Neural cell (in vitro differentiated cells): Measurements from ENCODE around the gene AGPAT1. TPM values are rescaled to one million over a fixed set of nuclear protein-coding genes. Genes with fewer than 3 reads are reported as not detected.

Experiments used
- H2AFZ ChIP-seq: fragments of 200-600, 300-800 bp; sonication (generic), shearing (Covaris generic); 2 replicates; pipeline ENCODE4 v1.6.0; 2014; ENCODE audit warnings: low read depth, mild to moderate bottlenecking, antibody characterized with exemption, low read length, moderate library complexity
- H3F3A ChIP-seq: fragments of 200-600 bp; shearing (Covaris generic); 2 replicates; pipeline ENCODE4 v1.6.1; 2016; ENCODE audit warnings: mild to moderate bottlenecking, moderate library complexity, mixed read lengths, antibody characterized with exemption, low read length; ENCODE audit not compliant: insufficient read depth, poor library complexity, severe bottlenecking
- H3K27ac ChIP-seq: fragments of 200-600, 300-800 bp; sonication (generic), shearing (Covaris generic); 2 replicates; pipeline ENCODE4 v1.5.1; 2014; ENCODE audit warnings: mild to moderate bottlenecking, low read length, moderate library complexity
- H3K27me3 ChIP-seq: fragments of 300-800, 200-600 bp; sonication (generic), shearing (Covaris generic); 2 replicates; pipeline ENCODE4 v1.6.0; 2014; ENCODE audit warnings: mild to moderate bottlenecking, low read depth, low read length, moderate library complexity; ENCODE audit not compliant: insufficient read depth
- H3K36me3 ChIP-seq: fragments of 300-800, 200-600 bp; sonication (generic), shearing (Covaris generic); 2 replicates; pipeline ENCODE4 v1.5.1; 2014; ENCODE audit warnings: mild to moderate bottlenecking, antibody characterized with exemption, low read length, moderate library complexity; ENCODE audit not compliant: insufficient read depth
- H3K4me2 ChIP-seq: fragments of 300-800, 200-600 bp; sonication (generic), shearing (Covaris generic); 2 replicates; pipeline ENCODE4 v1.6.0; 2014; ENCODE audit warnings: mild to moderate bottlenecking, low read length
- H3K4me3 ChIP-seq: fragments of 300-800, 200-600 bp; sonication (generic), shearing (Covaris generic); 2 replicates; pipeline ENCODE4 v1.5.1; 2014; ENCODE audit warnings: mild to moderate bottlenecking, low read length, moderate library complexity
- H3K79me2 ChIP-seq: fragments of 200-600 bp; shearing (Covaris generic); replicated peaks from 2 replicates; pipeline ENCODE4 v1.6.0; 2014; ENCODE audit warnings: mild to moderate bottlenecking, low read length, moderate library complexity; ENCODE audit not compliant: insufficient read depth
- H3K9ac ChIP-seq: fragments of 300-800, 200-600 bp; sonication (generic), shearing (Covaris generic); 2 replicates; pipeline ENCODE4 v1.6.1; 2016; ENCODE audit warnings: mild to moderate bottlenecking, low read length, mixed read lengths
- H3K9me2 ChIP-seq: fragments of 200-600 bp; shearing (Covaris generic); 2 replicates; pipeline ENCODE4 v1.6.1; 2016; ENCODE audit warnings: mild to moderate bottlenecking, low read length, mixed read lengths; ENCODE audit not compliant: insufficient read depth
- H3K9me3 ChIP-seq: fragments of 200-600, 300-800 bp; sonication (generic), shearing (Covaris generic); 2 replicates; pipeline ENCODE4 v1.6.1; 2016; ENCODE audit warnings: mild to moderate bottlenecking, mixed run types, low read length, moderate library complexity, mixed read lengths
- H4K20me1 ChIP-seq: fragments of 200-600 bp; shearing (Covaris generic); 2 replicates; pipeline ENCODE4 v1.6.1; 2016; ENCODE audit warnings: mild to moderate bottlenecking, mixed run types; ENCODE audit not compliant: insufficient read depth
- CTCF ChIP-seq: fragments of 450-650 bp; IDR thresholded peaks from 2 replicates; pipeline ENCODE4 v1.5.1; 2014; ENCODE audit warnings: antibody characterized with exemption, mild to moderate bottlenecking, moderate library complexity; ENCODE audit not compliant: poor library complexity, severe bottlenecking
- EP300 ChIP-seq: fragments of 450-650 bp; conservative IDR thresholded peaks from 2 replicates; pipeline ENCODE4 v1.6.1; 2014; ENCODE audit warnings: antibody characterized with exemption, mild to moderate bottlenecking, moderate library complexity; ENCODE audit not compliant: poor library complexity, severe bottlenecking
- EZH2 ChIP-seq: fragments of 200-600, 300-800 bp; shearing (Covaris generic), sonication (generic); IDR thresholded peaks from 2 replicates; pipeline ENCODE4 v1.6.1; 2014; ENCODE audit warnings: antibody characterized with exemption, low read length, borderline replicate concordance, mild to moderate bottlenecking; ENCODE audit not compliant: insufficient read depth, poor library complexity, severe bottlenecking
- MXI1 ChIP-seq: fragments of 450-650 bp; conservative IDR thresholded peaks from 2 replicates; pipeline ENCODE4 v1.6.1; 2014; ENCODE audit warnings: antibody characterized with exemption, mild to moderate bottlenecking; ENCODE audit not compliant: poor library complexity, severe bottlenecking
- POLR2AphosphoS5 ChIP-seq: IDR thresholded peaks from 2 replicates; pipeline ENCODE4 v1.6.1; 2012
- RAD21 ChIP-seq: fragments of 450-650 bp; conservative IDR thresholded peaks from 2 replicates; pipeline ENCODE4 v1.6.1; 2014; ENCODE audit warnings: antibody characterized with exemption, mild to moderate bottlenecking, moderate library complexity
- REST ChIP-seq: IDR thresholded peaks from 2 replicates; pipeline ENCODE4 v1.6.1; 2012; ENCODE audit warnings: borderline replicate concordance
- SMC3 ChIP-seq: fragments of 450-650 bp; conservative IDR thresholded peaks from 2 replicates; pipeline ENCODE4 v1.6.1; 2014; ENCODE audit warnings: antibody characterized with exemption, mild to moderate bottlenecking, moderate library complexity; ENCODE audit not compliant: poor library complexity
- TAF1 ChIP-seq: IDR thresholded peaks from 2 replicates; pipeline ENCODE4 v1.6.1; 2012; ENCODE audit warnings: low read depth
- polyA plus RNA-seq: library from polyadenylated mRNA; depleted of rRNA; stranded (reverse); fragments of >200 nt; gene quantifications from 2 replicates; pipeline ENCODE4 v1.2.3, GENCODE V29; 2014

Gene AGPAT1
- polyA plus RNA-seq, 1 donor from 2014 or later: 24.7 TPM

DNA sequence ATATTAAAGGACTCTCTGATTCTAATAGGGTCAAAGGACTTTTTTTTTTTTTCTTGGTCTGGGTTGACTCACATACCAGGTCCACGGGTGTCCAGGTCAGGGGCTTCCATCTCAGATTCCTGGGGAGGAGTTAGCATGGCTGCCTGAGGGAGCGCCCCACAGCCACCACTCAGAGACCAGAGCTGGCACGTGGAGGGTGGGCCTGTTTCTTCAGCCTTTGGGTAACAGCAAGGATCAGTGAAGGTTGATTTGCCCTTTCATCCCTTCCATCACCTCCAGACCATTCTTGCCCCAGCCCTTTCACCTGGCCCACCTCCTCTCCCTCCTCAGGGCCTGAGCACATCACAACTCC, 22.4 kb upstream of the AGPAT1 start:
- H3K4me2 ChIP-seq: no peak overlapping the region
- no peak overlapping the region for H3K4me3 ChIP-seq
- no peaks in the 10 kb centered on the region for H3K36me3 ChIP-seq
- TF ChIP-seq MXI1 (no peak), REST (no peak), SMC3 (no peak), RAD21 (no peak), TAF1 (no peak), POLR2AphosphoS5 (no peak), CTCF (no peak), EZH2 (no peak), EP300 (no peak)
- H3K79me2 ChIP-seq: no peaks in the 10 kb centered on the region
- H3K27me3 ChIP-seq: no peaks in the 10 kb centered on the region
- H3K9me2 ChIP-seq: no peaks in the 10 kb centered on the region
- H3K9ac ChIP-seq: no peak overlapping the region
- no peaks in the 10 kb centered on the region for H4K20me1 ChIP-seq
- peaks cover 5% of the 10 kb centered on the region for H3F3A ChIP-seq
- H3K27ac ChIP-seq: no peak overlapping the region
- no peak overlapping the region for H2AFZ ChIP-seq
- no peaks in the 10 kb centered on the region for H3K9me3 ChIP-seq

GRCh38 chr6:32196682-32197616, 21.1 kb upstream of the AGPAT1 start:
- Histone ChIP-seq H2AFZ (peak overlapping the region; percentile 40), H3F3A (peaks cover 5% of the 10 kb centered on the region), H3K9ac (peak overlapping the region; percentile 100), H3K27me3 (no peaks in the 10 kb centered on the region), H3K36me3 (no peaks in the 10 kb centered on the region), H3K27ac (peak overlapping the region; percentile 100), H3K4me3 (peak overlapping the region; percentile 82), H3K9me3 (no peaks in the 10 kb centered on the region), H4K20me1 (no peaks in the 10 kb centered on the region), H3K4me2 (peak overlapping the region; percentile 98), H3K79me2 (no peaks in the 10 kb centered on the region), H3K9me2 (no peaks in the 10 kb centered on the region)
- TF ChIP-seq MXI1 (no peak), EP300 (no peak), RAD21 (no peak), REST (no peak), EZH2 (no peak), CTCF (no peak), POLR2AphosphoS5 (no peak), TAF1 (no peak), SMC3 (no peak)
